HG03575 (cell line): ENCODE measurements around the gene FASTKD1.

Experiments
- ATAC-seq: cut with Tn5 transposase; IDR thresholded peaks from one replicate; pipeline ENCODE4 v1.9.1; 2021; ENCODE audit not compliant: unreplicated experiment, insufficient number of reproducible peaks, low FRiP score; ENCODE audit errors: extremely low read depth

FASTKD1 gene

GRCh38 chr2:169512525-169512924 lies 61.1 kb downstream of the FASTKD1 start:
- ATAC-seq, result no peak

GRCh38 chr2:169511818-169512217 lies 61.8 kb downstream of the FASTKD1 start:
- ATAC-seq, result no peak

- ATAC-seq, result no peak
Measured at GRCh38 chr2:169510496-169510895, 63.2 kb downstream of the FASTKD1 start.

- no peak for ATAC-seq
Measured at GRCh38 chr2:169509955-169510354, 63.7 kb downstream of the FASTKD1 start.

- no peak for ATAC-seq
Measured at GRCh38 chr2:169509298-169509885, 64.3 kb downstream of the FASTKD1 start, which contains the start of gene KLHL41. KLHL41 (plus strand) TSS chr2:169509702; CDS start chr2:169509779, 77 bp downstream.

- ATAC-seq, result no peak
Measured at GRCh38 chr2:169507698-169508097, 66.0 kb downstream of the FASTKD1 start.

- ATAC-seq, result no peak
Measured at GRCh38 chr2:169504651-169505050, 69.0 kb downstream of the FASTKD1 start.

- ATAC-seq, result no peak
Measured at GRCh38 chr2:169495310-169495928, 78.2 kb downstream of the FASTKD1 start.

- no peak for ATAC-seq
Measured at GRCh38 chr2:169493360-169493759, 80.3 kb downstream of the FASTKD1 start.

- no peak for ATAC-seq
Measured at GRCh38 chr2:169491378-169491777, 82.3 kb downstream of the FASTKD1 start.

GRCh38 chr2:169490834-169491233 lies 82.8 kb downstream of the FASTKD1 start:
- no peak for ATAC-seq

- no peak for ATAC-seq
Measured at GRCh38 chr2:169486487-169486886, 87.2 kb downstream of the FASTKD1 start.

- ATAC-seq, result no peak
Measured at GRCh38 chr2:169485650-169486138, 88.0 kb downstream of the FASTKD1 start.

- no peak for ATAC-seq
Measured at GRCh38 chr2:169480079-169480465, 93.6 kb downstream of the FASTKD1 start.
